Natural killer cell treated with Interleukin-12 subunit alpha and Interleukin-12 subunit beta and Interleukin-15 and Interleukin-18, amount 100 ng/mL, for 72 hours (primary cell): ENCODE data around the gene POLD3. TPM values are rescaled to one million over a fixed set of nuclear protein-coding genes. Genes with fewer than 3 reads are reported as not detected.
A peak's percentile ranks its signal among the peaks of the same experiment; 100 is the strongest.

Source experiments
- ATAC-seq, 2 donors: fragments of 150-1000 bp; cut with Tn5 transposase in 1 of 2; sonication (Bioruptor Pico), chemical (Tn5 transposase) in 1 of 2; 2 replicates each; pipeline ENCODE4 v1.10.0; 2021
- DNase-seq: peaks from one replicate; pipeline ENCODE4 v3.0.0; 2022; ENCODE audit warnings: low spot score
- H3K27ac Mint-ChIP-seq, 2 donors: 1 replicate in 1 of 2; 2 replicates in 1 of 2; pipeline ENCODE4 v1.8.0; 2022; ENCODE audit warnings: mixed read lengths in 2 of 2, mild to moderate bottlenecking in 1 of 2, moderate library complexity in 1 of 2
- H3K27me3 Mint-ChIP-seq, 2 donors: 1 replicate in 1 of 2; 2 replicates in 1 of 2; pipeline ENCODE4 v1.8.0; 2022; ENCODE audit warnings: mixed read lengths in 2 of 2
- H3K36me3 Mint-ChIP-seq: one replicate; pipeline ENCODE4 v1.8.0; 2022; ENCODE audit warnings: mixed read lengths
- H3K4me1 Mint-ChIP-seq, 2 donors: 1 replicate in 1 of 2; 2 replicates in 1 of 2; pipeline ENCODE4 v1.8.0; 2022; ENCODE audit warnings: low read depth in 2 of 2, mixed read lengths in 2 of 2, mild to moderate bottlenecking in 1 of 2
- H3K4me3 Mint-ChIP-seq: one replicate; pipeline ENCODE4 v1.8.0; 2022; ENCODE audit warnings: mixed read lengths
- H3K9me3 Mint-ChIP-seq: 2 replicates; pipeline ENCODE4 v1.8.0; 2022; ENCODE audit warnings: mixed read lengths
- total RNA-seq, 2 donors: library from RNA; stranded (reverse); gene quantifications; one replicate each; pipeline ENCODE4 v1.2.3, GENCODE V29; 2022

POLD3 gene
- total RNA-seq, 2 donors from 2014 or later = 46.2 to 58.9 TPM

DNA sequence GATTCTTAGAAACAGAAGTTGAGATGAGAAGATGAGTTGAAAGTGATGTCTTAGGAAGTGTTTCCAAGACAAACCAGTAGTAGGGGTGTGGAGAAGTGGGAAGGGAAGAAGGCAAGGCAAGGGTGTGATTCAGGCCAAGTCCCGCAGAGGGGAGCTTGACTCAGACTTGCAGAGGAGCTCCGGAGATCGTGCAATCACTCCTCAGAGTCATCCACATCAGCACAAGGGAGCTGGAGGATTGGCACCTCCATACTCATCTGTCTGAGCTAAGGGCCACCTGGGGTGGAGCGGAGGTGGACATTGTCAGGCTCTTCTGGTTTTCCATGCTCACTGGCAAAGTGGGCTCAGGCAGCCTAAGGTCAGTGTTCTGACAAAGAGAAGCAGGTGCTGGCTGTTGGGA is 94.4 kb downstream of the POLD3 start:
- peak; percentile 42 for DNase-seq
- H3K27ac Mint-ChIP-seq = no peak overlapping the region

DNA sequence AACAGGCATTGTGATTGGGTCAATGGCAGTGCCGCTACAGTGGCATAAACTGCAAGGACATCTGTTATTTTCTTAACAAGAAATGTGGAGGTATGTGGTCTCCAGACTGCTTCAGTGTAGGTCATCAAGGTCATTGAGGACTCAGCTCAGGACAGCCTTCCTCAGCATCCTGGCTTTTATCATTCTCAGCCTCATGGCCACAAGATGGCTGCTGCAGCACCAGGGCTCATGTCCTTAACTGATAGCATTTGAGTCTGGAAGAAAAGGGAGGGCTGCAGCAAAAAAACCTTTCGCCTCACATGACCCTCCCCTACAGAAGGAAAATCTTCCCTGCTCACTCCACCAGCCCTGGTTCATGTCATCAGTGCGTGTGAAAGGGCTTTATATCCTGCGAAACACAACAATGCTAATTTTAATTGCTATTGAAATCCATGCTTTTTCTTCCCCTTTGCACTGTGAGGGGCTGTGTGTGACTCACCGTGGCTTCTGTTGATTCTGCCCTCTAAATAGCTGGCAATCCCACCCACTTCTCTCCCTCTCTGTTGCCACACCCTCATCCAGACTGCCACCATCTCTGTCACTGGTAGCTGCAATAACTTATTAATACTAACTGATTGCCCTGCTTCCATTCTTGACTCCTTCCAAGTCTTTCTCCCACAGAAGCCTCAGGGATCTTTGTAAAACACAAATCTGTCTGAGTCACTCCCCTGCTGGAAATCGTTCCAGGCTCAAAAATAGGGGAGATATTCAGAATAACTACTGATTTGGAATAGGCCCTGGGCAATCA is 95.0 kb downstream of the POLD3 start:
- peaks cover 0 to 5% of the 10 kb centered on the region in 2 donors for H3K4me1 Mint-ChIP-seq
- ATAC-seq = no peak
- no peaks in the 10 kb centered on the region for H3K36me3 Mint-ChIP-seq
- H3K27ac Mint-ChIP-seq = no peak overlapping the region
- H3K4me3 Mint-ChIP-seq = no peak overlapping the region
- H3K9me3 Mint-ChIP-seq = no peaks in the 10 kb centered on the region
- peaks cover 8 to 20% of the 10 kb centered on the region in 2 donors for H3K27me3 Mint-ChIP-seq
- no peak for DNase-seq

More for the DNA sequence above, 94.4 kb downstream of the POLD3 start:
- Mint-ChIP-seq H3K27me3 (peaks cover 8 to 23% of the 10 kb centered on the region in 2 donors), H3K4me1 (peaks cover 0 to 5% of the 10 kb centered on the region in 2 donors), H3K9me3 (no peaks in the 10 kb centered on the region), H3K4me3 (no peak overlapping the region), H3K36me3 (no peaks in the 10 kb centered on the region)
- ATAC-seq = no peak

DNA sequence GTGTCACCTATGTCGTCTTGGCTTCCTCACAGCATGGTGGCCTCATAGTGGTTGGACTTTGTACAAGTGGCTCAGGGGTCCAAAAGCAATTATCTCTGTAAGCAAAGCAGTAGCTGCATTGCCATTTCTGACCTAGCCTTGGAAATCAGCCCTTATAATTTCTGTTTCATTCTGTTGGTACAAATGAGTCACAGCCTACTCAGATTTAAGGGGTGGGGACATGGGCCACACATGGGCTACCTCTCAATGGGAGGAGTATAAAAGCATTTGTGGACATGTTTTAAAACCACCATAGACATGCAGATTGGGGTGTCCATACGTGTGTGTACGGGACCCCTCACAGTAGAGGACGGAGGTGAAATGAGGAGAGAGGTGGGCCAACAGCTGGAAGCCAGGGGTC is 97.3 kb downstream of the POLD3 start:
- Mint-ChIP-seq H3K4me3 (no peak overlapping the region), H3K36me3 (no peaks in the 10 kb centered on the region), H3K9me3 (no peaks in the 10 kb centered on the region), H3K4me1 (peaks cover 0 to 12% of the 10 kb centered on the region in 2 donors), H3K27ac (no peak overlapping the region), H3K27me3 (peaks cover 7 to 17% of the 10 kb centered on the region in 2 donors)
- ATAC-seq (no peak), DNase-seq (no peak)

DNA sequence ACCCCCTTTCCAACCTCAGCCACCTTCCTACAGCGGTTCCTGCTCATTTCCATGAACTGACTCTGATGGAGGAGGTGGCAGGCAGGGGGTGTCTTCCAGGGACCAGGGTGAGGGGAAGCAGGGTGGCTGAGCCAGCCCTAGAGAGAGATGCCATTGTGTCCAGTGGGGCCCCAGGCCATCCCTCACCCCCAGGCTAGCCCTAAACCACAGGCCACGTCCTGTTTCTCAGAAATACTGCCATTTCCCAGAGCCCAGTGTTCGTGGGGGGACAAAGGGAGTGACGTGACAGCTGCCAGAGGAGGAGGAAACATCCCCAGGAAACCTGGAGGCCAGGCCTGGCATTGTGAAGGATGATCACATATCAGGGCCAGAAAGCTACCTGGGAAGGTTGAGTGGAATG is 99.4 kb downstream of the POLD3 start:
- Mint-ChIP-seq H3K27me3 (peaks cover 0 to 7% of the 10 kb centered on the region in 2 donors), H3K9me3 (no peaks in the 10 kb centered on the region), H3K4me1 (peaks cover 0 to 8% of the 10 kb centered on the region in 2 donors), H3K27ac (no peak overlapping the region), H3K4me3 (no peak overlapping the region), H3K36me3 (no peaks in the 10 kb centered on the region)
- DNase-seq (no peak), ATAC-seq (peak; percentile 54 to 69)

Other genes with a start within 250 kb of the POLD3 start
- gene PGM2L1, start 194.1 kb upstream of the POLD3 start, total RNA-seq = 1 to 10 TPM; 1.4 to 2.4 TPM
- gene KCNE3, start 125.0 kb upstream of the POLD3 start, total RNA-seq = under 1 TPM; 0.10 to 0.73 TPM
- 1 to 10 TPM; 1.8 to 3.4 TPM for gene LIPT2, start 98.9 kb upstream of the POLD3 start, total RNA-seq
- gene CHRDL2, start 138.8 kb downstream of the POLD3 start, total RNA-seq = not detected
- 10 to 100 TPM; 20.9 to 21.2 TPM for gene RNF169, start 156.3 kb downstream of the POLD3 start, total RNA-seq